ENCODE results near the gene SLC18A3.

The SLC18A3 gene

DNA sequence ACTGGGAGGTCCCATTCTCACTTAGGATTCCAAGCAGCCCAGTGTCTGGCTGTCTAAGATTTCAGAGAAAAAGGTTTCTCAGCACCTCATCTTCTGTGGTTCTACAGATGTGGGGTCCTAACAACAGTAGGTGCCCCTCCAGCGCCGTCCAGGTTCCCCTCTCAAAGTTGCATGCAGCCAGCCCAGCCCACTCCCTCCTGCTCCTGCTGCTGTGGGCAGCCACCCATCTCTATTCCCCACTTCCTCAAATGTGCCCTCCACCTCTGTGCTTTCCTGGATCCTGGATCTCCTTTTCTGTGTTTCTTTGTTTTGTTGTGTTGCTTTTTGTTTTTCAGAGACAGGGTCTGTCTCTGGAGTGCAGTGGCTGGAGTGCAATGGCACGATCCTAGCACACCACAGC lies 13.3 kb upstream of the SLC18A3 start:
- DNase-seq, result no peak

DNA sequence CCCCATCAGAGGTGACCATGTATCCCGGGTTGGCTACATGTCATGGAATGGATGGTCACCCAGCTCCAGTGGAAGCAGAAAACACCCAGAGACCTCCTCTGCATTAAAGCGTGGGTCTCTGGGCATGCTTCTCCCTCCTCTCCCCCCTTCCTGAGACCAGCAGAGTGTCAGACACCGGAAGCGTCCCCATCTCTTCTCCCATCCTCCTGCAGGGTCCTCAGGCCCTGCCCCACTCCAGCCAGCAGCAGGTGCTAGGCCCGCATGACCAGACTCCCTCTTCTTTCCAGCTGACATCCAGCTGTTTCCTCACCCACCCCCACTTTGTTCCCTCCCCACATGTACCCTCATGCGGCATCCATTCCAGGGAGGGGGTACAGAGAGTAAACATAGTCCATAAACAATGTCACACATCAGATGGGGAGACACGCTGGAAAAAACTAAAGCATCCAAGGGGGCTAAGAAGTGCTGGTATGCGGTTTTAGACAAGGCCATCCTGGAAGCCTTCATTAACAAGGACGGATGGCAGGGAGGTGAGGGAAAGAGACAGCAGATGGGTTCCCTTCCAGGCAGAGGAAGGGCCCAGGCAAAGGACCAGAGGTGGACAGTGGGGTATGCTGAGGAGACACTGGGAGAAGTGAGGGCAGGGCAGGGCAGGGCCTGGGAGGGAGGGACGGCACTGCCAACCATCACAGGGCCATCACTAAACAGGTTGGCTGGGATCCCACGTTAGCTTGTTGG lies 12.5 kb upstream of the SLC18A3 start:
- no peak for DNase-seq

- no peak for DNase-seq
These were observed 11.8 kb upstream of the SLC18A3 start for GRCh38 chr10:49598164-49598856.

DNA sequence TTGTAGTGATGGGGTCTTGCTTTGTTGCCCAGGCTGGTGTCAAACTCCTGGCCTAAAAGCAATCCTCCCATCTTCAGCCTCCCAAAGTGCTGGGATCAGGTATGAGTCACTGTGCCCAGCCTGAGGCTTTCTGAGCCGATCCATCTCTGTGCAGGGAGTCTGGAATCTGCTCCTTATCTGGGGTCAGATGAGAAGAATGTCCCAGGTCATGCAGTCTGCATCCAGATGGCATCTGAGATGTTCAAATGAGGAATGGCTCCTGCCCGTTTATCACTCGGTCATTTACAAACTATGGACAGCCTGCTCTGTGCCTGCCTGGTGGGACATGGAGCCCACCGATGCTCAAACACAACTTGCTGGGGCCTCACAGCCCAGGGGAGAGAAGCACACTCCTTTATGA lies 11.1 kb upstream of the SLC18A3 start:
- no peak for DNase-seq

DNA sequence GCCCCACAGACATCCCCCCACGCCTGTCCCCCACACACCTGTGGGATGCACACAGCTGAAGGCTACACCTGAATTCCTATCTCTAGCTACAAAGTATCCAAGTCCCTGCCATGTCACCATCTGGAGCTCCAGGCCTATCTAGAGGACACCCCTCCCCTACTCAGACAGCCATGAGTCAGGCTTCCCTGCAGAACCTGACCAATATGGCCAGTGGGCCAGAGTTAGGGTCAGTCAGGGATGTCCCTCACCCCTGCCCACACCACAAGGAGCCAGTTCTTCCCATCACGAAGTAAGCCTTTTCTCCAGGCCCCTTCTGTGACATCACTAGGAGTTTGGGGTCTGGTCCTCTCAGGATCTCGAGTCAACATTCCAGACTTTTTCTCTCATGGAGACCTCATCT lies 10.6 kb upstream of the SLC18A3 start:
- no peak for DNase-seq

DNA sequence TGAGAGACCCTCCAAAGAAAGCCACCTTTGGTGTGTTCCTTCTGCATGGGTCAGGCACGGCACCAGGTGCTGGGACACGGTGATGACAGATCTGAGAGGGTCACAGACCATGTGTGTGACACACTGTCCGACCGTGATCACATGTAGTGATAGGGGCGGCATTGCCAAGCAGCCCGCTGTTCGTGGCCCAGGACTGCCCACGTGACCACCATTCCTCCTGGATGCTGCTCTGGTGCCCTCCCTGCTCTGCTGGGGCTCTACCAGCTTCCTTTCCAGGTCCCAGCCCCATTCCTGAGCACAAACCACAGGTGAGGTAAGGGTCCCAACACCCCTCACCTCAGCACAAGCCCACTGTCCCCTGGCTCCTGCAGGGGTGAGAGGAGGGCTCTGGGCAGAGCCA lies 10.1 kb upstream of the SLC18A3 start:
- DNase-seq, result no peak

DNA sequence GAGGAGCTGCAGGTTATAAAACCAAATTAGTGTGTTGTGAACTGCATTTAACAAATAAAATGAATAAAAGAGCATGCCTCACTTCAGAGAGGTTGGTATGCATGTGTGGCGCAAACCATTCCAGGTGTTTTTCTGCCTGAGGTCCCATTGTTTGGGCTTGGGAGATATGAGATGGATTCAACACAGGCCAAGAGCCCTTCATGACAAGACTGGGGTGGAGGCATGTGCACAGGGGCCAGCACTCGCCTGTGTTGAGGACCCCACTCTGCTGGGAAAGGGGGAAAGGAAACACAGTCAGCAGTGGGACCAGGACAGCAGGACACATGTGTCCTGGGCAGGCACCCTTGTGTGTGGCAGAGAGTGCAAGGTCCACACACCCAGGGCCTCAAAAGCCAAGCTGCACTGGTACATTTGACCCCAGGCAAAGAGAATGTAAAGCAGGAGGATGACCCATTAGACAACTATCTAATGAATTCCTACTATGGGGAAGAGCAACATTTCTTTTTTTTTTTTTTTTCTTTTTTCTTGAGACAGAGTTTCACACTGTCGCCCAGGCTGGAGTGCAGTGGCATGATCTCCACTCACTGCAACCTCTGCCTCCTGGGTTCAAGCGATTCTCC lies 9.2 kb upstream of the SLC18A3 start:
- no peak for DNase-seq

GRCh38 chr10:49601857-49602256 lies 8.3 kb upstream of the SLC18A3 start:
- DNase-seq, result no peak

- DNase-seq, result no peak
These were observed 7.6 kb upstream of the SLC18A3 start for GRCh38 chr10:49602380-49603023.

DNA sequence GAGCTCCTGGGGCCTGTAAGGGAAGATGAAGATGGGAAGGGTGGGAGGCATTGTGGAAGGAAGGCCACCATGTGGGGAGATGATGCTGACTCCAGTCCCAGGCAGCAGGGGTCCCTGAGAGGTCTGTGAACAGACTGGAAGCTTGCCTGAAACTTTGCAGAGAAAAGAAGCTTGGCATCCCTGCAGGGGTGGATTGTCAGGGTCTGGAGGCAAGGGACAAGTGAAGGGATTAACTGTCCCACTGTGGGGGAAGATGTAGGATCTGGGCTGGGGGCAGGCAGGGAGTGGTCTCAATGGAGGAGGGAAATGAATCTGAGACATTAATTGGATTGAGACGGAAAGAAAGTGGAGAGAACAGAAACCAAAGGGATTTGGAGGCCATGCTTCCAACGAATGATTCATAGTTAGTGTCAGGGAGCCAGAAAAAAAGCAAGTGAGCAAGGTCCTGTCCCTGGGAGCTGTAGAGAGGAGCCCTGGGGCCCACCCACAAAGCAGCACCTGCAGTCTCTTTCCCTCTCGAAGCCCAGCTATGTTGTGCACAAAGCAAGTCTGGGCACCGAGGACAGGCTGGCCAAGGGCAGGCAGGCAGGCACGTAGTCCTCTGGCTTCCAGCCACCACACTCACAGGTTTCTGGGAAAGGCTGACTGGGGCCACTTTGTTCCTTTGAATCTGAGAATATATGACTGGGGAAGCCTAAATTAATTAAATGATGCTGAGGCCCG lies 4.7 kb upstream of the SLC18A3 start:
- DNase-seq, result no peak

DNA sequence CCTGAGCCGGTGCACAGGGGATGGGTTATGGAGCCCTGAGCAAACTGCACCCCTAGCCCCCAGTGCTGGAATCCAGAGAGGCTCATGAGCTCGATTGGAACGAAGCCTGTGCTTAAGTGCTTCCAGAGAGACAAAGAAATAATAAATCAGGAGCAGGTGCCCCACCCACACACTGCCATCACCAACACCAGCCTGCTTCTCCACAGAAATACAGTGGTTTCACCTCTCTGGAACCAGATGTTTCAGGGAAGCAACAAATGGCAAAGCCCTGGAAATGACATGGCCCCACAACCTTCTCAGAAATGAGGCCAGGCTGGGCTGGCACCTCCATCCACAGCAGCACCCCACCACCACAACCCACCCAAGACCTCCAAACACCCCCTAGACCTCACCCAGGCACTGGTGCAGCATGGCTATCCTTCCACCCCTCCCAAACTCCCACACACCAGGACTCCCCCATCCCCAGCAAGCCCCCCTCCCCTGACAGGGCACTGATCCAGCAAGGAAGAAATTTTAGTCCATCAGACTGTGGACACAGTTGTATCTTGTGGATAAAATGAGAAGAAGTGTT lies 4.1 kb upstream of the SLC18A3 start:
- no peak for DNase-seq

DNA sequence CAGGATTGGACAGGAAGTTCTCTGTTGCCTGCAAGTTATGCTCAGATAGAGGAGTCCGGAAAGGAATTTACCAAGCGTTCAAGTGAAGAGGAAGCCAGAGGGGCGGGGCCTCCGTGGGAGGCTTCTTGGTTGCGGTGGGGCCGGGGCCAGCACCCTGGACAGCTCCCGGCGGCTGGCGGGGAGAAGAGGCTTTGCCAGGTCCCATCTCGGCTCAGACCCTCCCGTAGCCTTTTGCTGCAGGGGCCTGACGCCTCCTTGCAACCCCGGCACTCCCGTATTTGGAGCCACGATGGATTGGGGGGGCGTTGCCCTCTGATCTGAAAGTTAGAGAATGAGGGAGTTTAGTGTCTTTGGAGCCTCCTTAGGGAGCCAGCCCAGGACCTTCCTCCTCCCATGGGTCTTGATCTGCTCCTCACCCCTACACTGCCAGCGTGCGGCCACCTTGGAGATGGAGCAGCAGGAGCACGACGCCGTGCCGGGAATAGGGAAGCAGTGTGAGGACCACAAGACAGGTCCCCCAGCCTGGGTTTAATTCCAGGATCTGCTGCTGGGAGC lies 3.1 kb upstream of the SLC18A3 start:
- peak; percentile 33 to 57 for DNase-seq

DNA sequence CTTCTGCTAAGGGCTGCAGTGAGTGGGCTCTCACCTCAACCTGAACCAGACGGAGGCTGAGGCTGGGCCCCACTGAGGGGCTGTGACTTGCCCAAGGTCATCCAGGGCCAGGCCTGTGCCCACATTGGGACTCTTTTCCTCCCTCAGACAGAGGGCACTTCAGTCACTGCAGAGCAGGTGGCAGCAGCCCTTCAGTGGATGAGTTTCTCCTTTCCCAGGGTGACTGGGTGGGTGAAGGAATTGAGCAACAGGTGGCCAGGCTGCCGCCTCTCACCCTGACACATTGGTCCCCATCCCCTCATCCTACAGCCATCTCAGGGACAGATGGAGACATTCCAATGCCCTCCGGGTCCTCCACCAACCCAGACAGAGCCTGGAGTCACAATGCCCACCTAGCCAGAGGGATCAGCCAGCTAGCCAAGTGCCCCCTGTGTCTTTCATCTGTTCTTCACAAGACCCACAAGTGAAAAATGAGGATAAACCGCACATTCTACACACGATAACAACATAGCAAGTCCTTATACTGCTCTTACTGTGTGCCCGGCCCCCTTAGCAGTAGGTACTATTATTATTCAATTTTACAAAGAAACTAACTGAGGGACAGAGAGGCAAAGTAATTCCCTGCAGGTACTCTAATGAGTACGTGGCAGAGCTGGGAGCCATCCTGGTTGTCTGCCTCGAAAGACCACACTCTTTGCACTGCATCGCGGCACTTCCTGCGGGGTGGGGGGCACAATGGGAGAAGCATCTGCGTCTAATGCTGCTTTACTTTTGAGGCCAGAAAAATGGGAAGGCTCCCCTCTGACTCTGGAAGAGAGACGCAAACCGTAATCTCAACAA lies 1.7 kb upstream of the SLC18A3 start:
- DNase-seq, result no peak

DNA sequence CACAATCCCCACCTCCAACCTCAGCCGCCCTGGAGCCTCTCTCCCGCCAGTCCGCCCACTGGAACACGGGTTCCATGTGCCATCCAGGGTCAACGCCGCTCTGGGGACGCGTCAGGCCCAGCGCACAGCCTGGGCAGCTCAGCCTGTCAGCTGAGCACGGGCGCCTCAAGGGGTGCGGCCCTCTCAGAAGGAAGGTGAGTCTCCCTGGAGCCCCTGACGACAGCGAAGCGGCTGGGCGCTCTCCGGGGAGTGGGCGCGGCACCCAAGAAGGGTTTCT lies 1.2 kb upstream of the SLC18A3 start:
- DNase-seq, result no peak

DNA sequence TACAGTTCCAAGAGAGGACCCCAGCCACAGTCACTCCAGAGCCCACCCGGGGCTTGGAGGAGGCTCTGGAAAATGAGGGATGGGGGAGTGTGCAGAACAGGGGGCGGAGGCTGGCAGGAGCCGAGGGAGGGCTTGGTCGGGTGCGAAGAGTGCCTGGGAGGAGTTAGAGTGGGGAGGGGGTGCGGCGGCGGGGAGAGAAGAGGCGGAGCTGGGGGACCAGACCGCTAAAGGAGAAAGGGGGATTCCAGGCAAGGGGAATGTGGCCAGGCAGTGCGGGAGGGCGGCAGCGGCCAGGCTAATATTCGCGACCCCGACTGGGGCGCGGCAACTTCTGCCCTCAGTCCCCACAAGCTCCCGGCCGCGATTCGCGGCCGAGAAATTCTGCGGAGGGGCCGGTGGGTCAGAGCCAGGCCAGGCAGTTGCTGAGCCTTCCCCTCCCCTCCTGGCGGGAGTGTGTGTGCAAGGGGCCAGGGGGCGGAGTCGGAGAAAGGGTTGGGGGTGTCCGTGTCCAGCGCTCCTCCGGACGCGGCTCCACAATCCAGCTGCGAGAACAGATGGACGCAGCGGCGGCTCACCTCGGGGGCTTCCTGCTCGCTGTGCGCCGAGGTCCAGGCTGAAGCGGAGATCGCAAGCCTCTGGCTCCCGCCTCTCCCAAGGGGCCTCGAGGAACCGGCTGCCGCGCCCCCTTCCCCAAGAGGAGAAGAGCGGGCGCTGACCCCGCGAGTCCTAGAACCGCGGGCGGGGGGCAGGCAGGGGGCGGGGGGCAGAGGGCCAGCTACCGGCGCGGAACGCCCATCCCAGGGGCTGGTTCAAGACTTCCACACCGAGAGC lies 612 bp upstream of the SLC18A3 start:
- DNase-seq, result no peak

DNA sequence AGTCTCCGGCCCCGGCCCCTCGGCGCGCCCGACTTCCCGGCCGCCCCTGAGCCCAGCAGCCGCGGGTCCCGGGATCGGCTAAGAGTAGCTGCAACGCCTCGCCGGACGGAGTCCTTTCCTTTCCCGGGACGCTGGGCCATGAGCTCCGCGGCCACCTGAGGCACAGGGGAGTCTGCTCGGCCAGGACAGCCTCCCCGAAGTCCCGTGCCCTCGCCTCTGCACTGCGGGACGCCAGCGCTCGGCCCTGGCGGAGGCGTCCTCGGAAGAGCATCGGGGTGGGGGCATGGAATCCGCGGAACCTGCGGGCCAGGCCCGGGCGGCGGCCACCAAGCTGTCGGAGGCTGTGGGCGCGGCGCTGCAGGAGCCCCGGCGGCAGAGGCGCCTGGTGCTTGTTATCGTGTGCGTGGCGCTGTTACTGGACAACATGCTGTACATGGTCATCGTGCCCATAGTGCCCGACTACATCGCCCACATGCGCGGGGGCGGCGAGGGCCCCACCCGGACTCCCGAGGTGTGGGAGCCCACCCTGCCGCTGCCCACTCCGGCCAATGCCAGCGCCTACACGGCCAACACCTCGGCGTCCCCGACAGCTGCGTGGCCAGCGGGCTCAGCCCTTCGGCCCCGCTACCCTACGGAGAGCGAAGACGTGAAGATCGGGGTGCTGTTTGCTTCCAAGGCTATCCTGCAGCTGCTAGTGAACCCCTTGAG lies 502 bp downstream of the SLC18A3 start:
- no peak for DNase-seq

DNA sequence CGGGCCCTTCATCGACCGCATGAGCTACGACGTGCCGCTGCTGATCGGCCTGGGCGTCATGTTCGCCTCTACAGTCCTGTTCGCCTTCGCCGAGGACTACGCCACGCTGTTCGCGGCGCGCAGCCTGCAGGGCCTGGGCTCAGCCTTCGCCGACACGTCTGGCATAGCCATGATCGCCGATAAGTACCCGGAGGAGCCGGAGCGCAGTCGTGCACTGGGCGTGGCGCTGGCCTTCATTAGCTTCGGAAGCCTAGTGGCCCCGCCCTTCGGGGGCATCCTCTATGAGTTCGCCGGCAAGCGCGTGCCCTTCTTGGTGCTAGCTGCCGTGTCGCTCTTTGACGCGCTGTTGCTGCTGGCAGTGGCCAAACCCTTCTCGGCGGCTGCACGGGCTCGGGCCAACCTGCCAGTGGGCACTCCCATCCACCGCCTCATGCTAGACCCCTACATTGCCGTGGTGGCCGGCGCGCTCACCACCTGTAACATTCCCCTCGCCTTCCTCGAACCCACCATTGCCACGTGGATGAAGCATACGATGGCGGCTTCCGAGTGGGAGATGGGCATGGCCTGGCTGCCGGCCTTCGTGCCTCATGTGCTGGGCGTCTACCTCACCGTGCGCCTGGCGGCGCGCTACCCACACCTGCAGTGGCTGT lies 1.2 kb downstream of the SLC18A3 start:
- no peak for DNase-seq

DNA sequence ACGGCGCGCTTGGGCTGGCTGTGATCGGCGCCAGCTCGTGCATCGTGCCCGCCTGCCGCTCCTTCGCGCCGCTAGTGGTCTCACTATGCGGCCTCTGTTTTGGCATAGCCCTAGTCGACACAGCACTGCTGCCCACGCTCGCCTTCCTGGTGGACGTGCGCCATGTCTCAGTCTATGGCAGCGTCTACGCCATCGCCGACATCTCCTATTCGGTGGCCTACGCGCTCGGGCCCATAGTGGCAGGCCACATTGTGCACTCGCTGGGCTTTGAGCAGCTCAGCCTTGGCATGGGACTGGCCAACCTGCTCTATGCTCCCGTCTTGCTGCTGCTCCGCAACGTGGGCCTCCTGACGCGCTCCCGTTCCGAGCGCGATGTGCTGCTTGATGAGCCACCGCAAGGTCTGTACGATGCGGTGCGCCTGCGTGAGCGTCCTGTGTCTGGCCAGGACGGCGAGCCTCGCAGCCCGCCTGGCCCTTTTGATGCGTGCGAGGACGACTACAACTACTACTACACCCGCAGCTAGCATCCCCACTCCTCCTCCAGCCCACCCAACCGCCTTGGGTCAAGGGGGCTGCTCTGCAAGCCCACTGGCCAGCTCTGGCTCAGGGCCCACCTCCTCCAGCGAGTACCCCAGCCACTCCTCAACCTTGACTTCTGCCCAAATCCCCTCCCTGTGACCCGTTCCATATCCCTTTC lies 1.9 kb downstream of the SLC18A3 start:
- no peak for DNase-seq

Measured in CD4-positive, alpha-beta T cell treated with Interferon alpha-2 for 1 hour (primary cell).